GM18526 (cell line): ENCODE data around the gene RAPGEF4.

Experiments used
- POLR2A ChIP-seq: IDR thresholded peaks from 3 replicates; pipeline ENCODE4 v1.6.1; 2011; ENCODE audit not compliant: insufficient read length; ENCODE audit errors: extremely low read depth

Gene RAPGEF4

GRCh38 chr2:172893671-172894070 lies 158.0 kb downstream of the RAPGEF4 start:
- TF ChIP-seq POLR2A: no peak

DNA sequence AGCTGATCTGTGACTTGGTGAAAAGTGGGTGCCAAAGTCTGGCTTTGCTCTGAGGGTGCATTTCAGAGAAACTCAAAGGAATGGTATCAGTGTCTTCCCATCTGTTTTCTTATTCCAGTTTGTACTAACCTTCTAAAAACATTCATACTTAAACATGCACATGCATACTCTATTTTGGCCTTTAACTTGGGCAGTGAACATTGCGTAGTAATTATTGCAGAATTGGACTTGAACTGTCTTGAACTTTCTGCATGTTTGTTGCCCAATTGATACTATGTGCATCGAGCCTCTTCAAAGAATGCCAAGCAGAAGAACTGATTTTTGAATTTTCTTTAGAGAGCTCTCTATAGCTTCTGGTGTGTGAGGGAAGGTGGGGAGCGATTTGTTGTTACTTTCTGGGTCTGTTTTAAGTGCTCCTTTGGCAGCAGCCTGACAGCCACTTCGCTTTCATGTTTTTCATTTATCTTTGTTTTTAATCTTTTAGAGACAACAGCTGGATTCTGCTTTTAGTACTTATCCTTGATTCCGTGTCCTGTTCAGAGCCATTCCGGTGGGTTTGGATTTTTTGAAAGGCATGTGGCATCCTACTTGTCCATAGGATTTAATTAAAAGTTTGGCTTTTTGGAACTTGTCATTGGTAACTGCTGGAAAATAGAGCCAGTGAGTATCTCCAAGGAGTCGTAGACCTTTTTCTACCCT lies 159.2 kb downstream of the RAPGEF4 start:
- no peak for TF ChIP-seq POLR2A

GRCh38 chr2:172896661-172897081 lies 161.0 kb downstream of the RAPGEF4 start:
- TF ChIP-seq POLR2A: no peak

DNA sequence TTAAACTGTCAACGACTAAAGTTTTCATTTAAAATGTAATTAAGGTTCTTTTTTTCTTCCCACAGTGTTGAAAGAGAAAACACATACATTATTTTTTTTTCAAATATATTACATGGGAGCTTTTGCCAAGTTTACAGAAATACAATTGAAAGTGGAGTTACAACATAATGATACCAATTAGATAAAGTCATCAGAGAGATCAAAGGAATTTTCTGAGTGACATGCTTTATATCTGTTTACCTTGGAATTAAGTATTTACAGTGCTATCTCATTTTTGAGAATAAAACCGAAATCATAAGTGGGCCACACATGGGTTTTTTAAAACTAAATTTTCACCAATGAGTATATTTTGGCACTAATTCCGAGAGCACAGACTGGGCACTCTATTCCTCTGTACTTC lies 165.2 kb downstream of the RAPGEF4 start:
- no peak for TF ChIP-seq POLR2A

DNA sequence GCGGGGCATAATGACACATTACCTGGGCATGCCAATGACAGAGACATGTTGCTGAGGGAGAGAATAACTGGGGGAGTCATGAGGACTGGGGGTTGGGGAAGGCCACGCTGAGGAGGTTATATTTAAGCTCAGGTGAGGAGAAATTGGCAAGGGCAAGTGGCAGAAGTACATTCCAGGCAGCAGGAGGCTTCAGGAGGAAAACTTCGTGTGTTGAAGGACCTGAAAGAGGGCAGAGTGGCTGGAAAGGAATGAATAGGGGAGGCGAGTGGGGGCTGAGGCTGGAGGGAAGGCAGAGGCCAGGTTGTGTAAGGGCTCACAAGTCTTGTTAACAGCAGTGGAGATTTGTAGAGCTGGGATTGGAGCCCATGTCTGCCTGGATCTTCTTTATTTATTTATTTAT lies 166.3 kb downstream of the RAPGEF4 start:
- TF ChIP-seq POLR2A: no peak

DNA sequence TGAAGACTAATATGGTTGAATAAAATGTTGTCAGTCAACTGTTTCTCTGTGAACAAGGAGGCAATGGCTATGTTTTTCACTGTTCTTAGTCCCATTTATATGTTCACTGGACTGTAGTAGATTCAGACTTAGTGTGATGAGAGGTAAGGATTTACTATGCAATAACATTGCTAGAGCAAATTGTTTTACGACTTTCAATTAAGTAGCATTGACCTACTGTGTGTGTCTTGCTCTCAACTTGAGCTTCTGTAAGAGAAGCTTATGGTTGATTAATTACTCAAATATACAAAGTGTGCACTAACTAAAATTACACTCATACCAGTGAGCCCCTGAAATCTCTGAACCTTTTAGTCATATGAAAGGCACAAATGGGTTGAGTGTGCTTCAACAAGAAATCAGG lies 168.6 kb downstream of the RAPGEF4 start:
- TF ChIP-seq POLR2A: no peak

- TF ChIP-seq POLR2A: no peak
These were observed 170.5 kb downstream of the RAPGEF4 start for GRCh38 chr2:172905937-172906811.

- no peak for TF ChIP-seq POLR2A
These were observed 172.6 kb downstream of the RAPGEF4 start for GRCh38 chr2:172908275-172908674.

DNA sequence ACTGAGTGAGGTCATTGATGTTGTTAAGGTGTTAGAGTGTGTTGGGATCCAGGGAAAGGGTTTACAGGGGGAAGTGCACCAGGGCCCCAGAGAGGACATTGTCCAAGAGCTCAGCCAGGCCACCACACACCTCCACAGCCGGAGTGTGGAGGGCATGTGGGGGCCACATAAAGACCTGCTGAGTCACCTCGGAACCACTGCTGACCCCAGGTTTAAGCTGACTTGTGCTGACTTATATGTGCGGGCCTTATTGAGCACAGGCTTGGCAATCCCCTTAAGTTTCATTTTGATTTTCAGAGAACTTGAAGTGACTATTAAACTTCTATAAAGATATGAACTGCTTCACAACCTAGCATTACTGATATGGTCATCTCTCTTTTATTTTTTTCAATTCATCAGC lies 173.8 kb downstream of the RAPGEF4 start:
- TF ChIP-seq POLR2A: no peak

DNA sequence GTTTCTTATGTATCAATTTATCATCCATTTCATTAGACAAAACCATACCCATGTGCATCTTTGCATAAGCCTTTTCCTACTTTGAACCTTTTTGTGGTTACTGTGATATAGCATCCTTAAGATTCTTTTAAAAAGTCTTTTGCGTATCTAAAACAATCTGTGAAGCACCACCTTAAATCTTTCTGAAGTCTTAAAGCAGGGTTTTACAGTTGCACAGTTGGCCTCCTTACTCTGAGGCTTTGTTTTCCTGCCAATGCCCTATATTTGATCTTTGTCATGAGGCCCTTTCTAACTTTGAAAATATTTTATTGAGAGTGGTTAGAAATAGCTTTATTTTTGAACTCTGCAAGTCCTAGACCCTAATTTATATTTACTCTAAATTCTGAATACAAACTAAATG lies 176.6 kb downstream of the RAPGEF4 start:
- no peak for TF ChIP-seq POLR2A

DNA sequence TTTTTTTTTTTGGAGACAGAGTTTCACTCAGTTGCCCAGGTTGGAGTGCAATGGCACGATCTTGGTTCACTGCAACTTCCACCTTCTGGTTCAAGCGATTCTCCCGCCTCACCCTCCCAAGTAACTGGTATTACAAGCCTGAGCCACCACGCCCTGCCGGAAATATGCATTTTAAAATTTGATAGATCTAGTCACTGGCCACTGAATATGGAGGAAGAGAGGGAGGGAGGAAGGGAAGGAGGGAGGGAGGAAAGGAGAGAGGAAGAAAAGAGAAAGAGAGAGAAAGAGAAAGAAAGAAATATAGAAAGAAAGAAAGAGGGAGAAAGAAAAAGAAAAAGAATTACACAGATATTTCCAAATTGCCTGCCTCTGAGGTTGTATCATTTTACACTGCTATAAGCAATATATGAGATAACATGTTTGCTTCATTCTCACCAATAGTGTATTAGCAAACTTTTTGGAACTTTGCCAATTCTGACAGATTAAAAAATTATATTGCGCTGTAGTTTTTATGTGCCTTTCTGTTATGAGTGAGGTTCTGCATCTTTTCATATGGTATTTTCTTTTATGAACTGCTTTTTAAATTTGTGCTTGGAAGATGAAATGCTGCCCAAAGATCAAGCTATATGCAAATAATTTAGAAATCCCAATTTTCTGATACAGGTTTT lies 178.8 kb downstream of the RAPGEF4 start:
- TF ChIP-seq POLR2A: no peak

DNA sequence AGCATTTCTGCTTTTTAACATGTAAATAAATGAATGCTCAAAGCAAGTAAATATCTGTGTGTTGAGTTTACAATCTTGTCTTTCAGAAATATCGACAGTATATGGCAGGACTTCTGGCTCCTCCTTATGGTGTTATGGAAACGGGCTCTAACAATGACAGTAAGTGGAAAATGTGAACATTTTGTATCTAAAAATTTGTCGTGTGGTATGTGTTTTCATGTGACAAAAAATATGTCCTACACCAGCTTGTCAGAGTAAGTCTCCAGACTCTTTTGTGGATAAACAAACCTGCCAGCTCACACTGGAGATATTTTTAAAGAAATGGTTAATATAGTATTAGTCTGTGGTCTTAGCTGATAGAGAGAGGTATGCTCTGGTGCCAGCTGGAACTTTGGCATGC lies 182.1 kb downstream of the RAPGEF4 start:
- no peak for TF ChIP-seq POLR2A

- no peak for TF ChIP-seq POLR2A
These were observed 184.1 kb downstream of the RAPGEF4 start for GRCh38 chr2:172919732-172920131.

- TF ChIP-seq POLR2A: no peak
These were observed 186.0 kb downstream of the RAPGEF4 start for GRCh38 chr2:172921532-172922236.

- no peak for TF ChIP-seq POLR2A
These were observed 186.7 kb downstream of the RAPGEF4 start for GRCh38 chr2:172922306-172922705.
